ENCODE results near the gene ALDH1A1. TPM values are rescaled to one million over a fixed set of nuclear protein-coding genes. Genes with fewer than 3 reads are reported as not detected.

The ALDH1A1 gene
- total RNA-seq, 1 experiment from 2014 or later, result 1.9 TPM

GRCh38 chr9:72903103-72903502, 49.8 kb downstream of the ALDH1A1 start (continued):
- TF ChIP-seq ZSCAN18 (CRISPR knock-in tag; IDR thresholded peaks at IDR 0.05), result no peak
- no peak for TF ChIP-seq NFYB (CRISPR knock-in tag; conservative IDR thresholded peaks at IDR 0.05; ENCODE audit: low read depth)
- no peak for TF ChIP-seq ZNF425 (CRISPR knock-in tag; conservative IDR thresholded peaks at IDR 0.05)
- no peak for TF ChIP-seq ZNF121 (CRISPR knock-in tag; IDR thresholded peaks at IDR 0.05)
- no peak for TF ChIP-seq SP1 (CRISPR knock-in tag; conservative IDR thresholded peaks at IDR 0.05)
- TF ChIP-seq OVOL2 (CRISPR knock-in tag; IDR thresholded peaks at IDR 0.05; ENCODE audit: borderline replicate concordance), result no peak
- no peak for TF ChIP-seq TCF7 (CRISPR knock-in tag; IDR thresholded peaks at IDR 0.05; ENCODE audit: low read depth)
- TF ChIP-seq PRRX2 (CRISPR knock-in tag; IDR thresholded peaks at IDR 0.05), result no peak
- no peak for TF ChIP-seq E2F4 (CRISPR knock-in tag; IDR thresholded peaks at IDR 0.05; ENCODE audit: borderline replicate concordance, low read depth)
- TF ChIP-seq FOXK1 (CRISPR knock-in tag; IDR thresholded peaks at IDR 0.05), result no peak

GRCh38 chr9:72902268-72902667, 50.6 kb downstream of the ALDH1A1 start:
- Mint-ChIP-seq H3K27ac (no peak overlapping the region), H3K27me3 (ENCODE audit: low read depth) (no peaks in the 10 kb centered on the region), H3K4me1 (peaks cover 4% of the 10 kb centered on the region), H3K4me3 (no peak overlapping the region), H3K36me3 (no peaks in the 10 kb centered on the region), H3K9me3 (no peaks in the 10 kb centered on the region)
- ChIA-PET POLR2A (no interaction called here), CTCF (interaction anchor here (1.0 kb wide), 1 partner anchor 206 kb away, joined by 3 read pairs; no protein-coding TSS in a partner anchor)
- TF ChIP-seq ZNF512 (CRISPR knock-in tag; IDR thresholded peaks at IDR 0.05; ENCODE audit: borderline replicate concordance) (no peak), CBFB (CRISPR knock-in tag; IDR thresholded peaks at IDR 0.05; ENCODE audit: low read depth) (no peak), ATF6 (CRISPR knock-in tag; IDR thresholded peaks at IDR 0.05) (no peak), NFATC4 (CRISPR knock-in tag; IDR thresholded peaks at IDR 0.05) (no peak), ZNF317 (CRISPR knock-in tag; IDR thresholded peaks at IDR 0.05; ENCODE audit: borderline replicate concordance, low read depth) (no peak), ESRRA (CRISPR knock-in tag; IDR thresholded peaks at IDR 0.05; ENCODE audit: borderline replicate concordance) (no peak), ATF2 (CRISPR knock-in tag; IDR thresholded peaks at IDR 0.05; ENCODE audit: borderline replicate concordance, low read depth) (no peak)
- DNase-seq (ENCODE audit: low spot score) (no peak), ATAC-seq (no peak)
